Measurements from ENCODE around the gene SKA3. TPM values are rescaled to one million over a fixed set of nuclear protein-coding genes. Genes with fewer than 3 reads are reported as not detected.
A peak's percentile ranks its signal among the peaks of the same experiment; 100 is the strongest.

SKA3 gene
- total RNA-seq, 1 experiment from 2014 or later: 42.1 TPM

GRCh38 chr13:21124852-21125251 is 51.5 kb downstream of the SKA3 start:
- H3K27ac Mint-ChIP-seq: peak overlapping the region; percentile 91
- POLR2A ChIA-PET: no interaction called here

More at GRCh38 chr13:21124852-21125251, 51.5 kb downstream of the SKA3 start:
- H3K36me3 Mint-ChIP-seq: peaks cover 10% of the 10 kb centered on the region
- H3K27me3 Mint-ChIP-seq (ENCODE audit: low read depth): no peaks in the 10 kb centered on the region; the same call in 1 of the 2 replicates
- TF ChIP-seq ZNF396 (CRISPR knock-in tag; IDR thresholded peaks at IDR 0.05; ENCODE audit: borderline replicate concordance) (no peak), ZNF232 (CRISPR knock-in tag; IDR thresholded peaks at IDR 0.05) (no peak), HMGA2 (CRISPR knock-in tag; IDR thresholded peaks at IDR 0.05) (no peak), ZBTB43 (CRISPR knock-in tag; IDR thresholded peaks at IDR 0.05) (no peak), GRHL2 (CRISPR knock-in tag; IDR thresholded peaks at IDR 0.05; ENCODE audit: insufficient replicate concordance, severe bottlenecking) (no peak), IRF1 (CRISPR knock-in tag; IDR thresholded peaks at IDR 0.05) (no peak), MYBL2 (CRISPR knock-in tag; IDR thresholded peaks at IDR 0.05) (no peak), ZNF671 (CRISPR knock-in tag; IDR thresholded peaks at IDR 0.05) (no peak), ARID4B (CRISPR knock-in tag; IDR thresholded peaks at IDR 0.05; ENCODE audit: borderline replicate concordance) (no peak), ERG (CRISPR knock-in tag; IDR thresholded peaks at IDR 0.05) (no peak), CBFB (CRISPR knock-in tag; IDR thresholded peaks at IDR 0.05; ENCODE audit: low read depth) (no peak), JUN (CRISPR knock-in tag; IDR thresholded peaks at IDR 0.05) (no peak), ATF1 (CRISPR knock-in tag; IDR thresholded peaks at IDR 0.05) (no peak), SOX15 (CRISPR knock-in tag; IDR thresholded peaks at IDR 0.05) (no peak), USF1 (CRISPR knock-in tag; IDR thresholded peaks at IDR 0.05) (no peak), SP1 (CRISPR knock-in tag; conservative IDR thresholded peaks at IDR 0.05) (no peak), ZNF416 (CRISPR knock-in tag; IDR thresholded peaks at IDR 0.05) (no peak), ATF6 (CRISPR knock-in tag; IDR thresholded peaks at IDR 0.05) (no peak), FOXJ3 (CRISPR knock-in tag; IDR thresholded peaks at IDR 0.05; ENCODE audit: borderline replicate concordance) (no peak), FOXP1 (CRISPR knock-in tag; IDR thresholded peaks at IDR 0.05; ENCODE audit: borderline replicate concordance) (no peak)
- peaks cover 43% of the 10 kb centered on the region for H3K4me1 Mint-ChIP-seq
- no peak overlapping the region for H3K4me3 Mint-ChIP-seq
- CTCF ChIA-PET: interaction anchor here (2.2 kb wide), 1 partner anchor 13 kb away, joined by 9 read pairs; no protein-coding TSS in a partner anchor
- peaks cover 12% of the 10 kb centered on the region for H3K9me3 Mint-ChIP-seq
- ATAC-seq: peak; percentile 49
- DNase-seq (ENCODE audit: low spot score): no peak

Data from WTC11 (cell line).